IMR-90 (cell line): ENCODE measurements around the gene DDX54. TPM values are rescaled to one million over a fixed set of nuclear protein-coding genes. Genes with fewer than 3 reads are reported as not detected.

ENCODE experiments used
- ATAC-seq: fragments of 200-7000 bp; cut with Tn5 transposase; 2 replicates; pipeline ENCODE4 v1.9.1; 2020; ENCODE audit warnings: low read depth, mild to moderate bottlenecking, moderate library complexity
- BruUV-seq: library from RNA; stranded (reverse); fragments of 400-500 nt; replicated peaks from 2 replicates; lab custom pipeline; 2021; lab: Mats Ljungman, UMichigan
- CTCF ChIA-PET: fragments of 300-600 bp; formaldehyde crosslinking; extraction: SDS; loops from one replicate; lab custom pipeline; 2021; ENCODE audit warnings: antibody characterized with exemption; lab: Yijun Ruan, JAX
- POLR2A ChIA-PET: fragments of 300-600 bp; sonication (Branson Sonifier 250); formaldehyde crosslinking; loops from one replicate; lab custom pipeline; 2022; ENCODE audit warnings: antibody characterized with exemption; ENCODE audit not compliant: unreplicated experiment; lab: Charles Lee
- DNase-seq: peaks from one replicate; pipeline ENCODE4 v3.0.0; 2013
- H2AFZ ChIP-seq: replicated peaks from 2 replicates; pipeline ENCODE3; 2013; ENCODE audit warnings: low read length, mild to moderate bottlenecking; ENCODE audit not compliant: poor library complexity
- H2AK5ac ChIP-seq: 2 replicates; pipeline ENCODE4 v1.6.1; 2013; ENCODE audit warnings: low read depth, low read length, inconsistent platforms
- H2AK9ac ChIP-seq: replicated peaks from 2 replicates; pipeline ENCODE3; 2013; ENCODE audit warnings: mild to moderate bottlenecking, low read depth, low read length, moderate library complexity; ENCODE audit not compliant: poor library complexity
- H2BK120ac ChIP-seq: 2 replicates; pipeline ENCODE4 v1.6.1; 2013; ENCODE audit warnings: low read depth, low read length, inconsistent platforms
- H2BK15ac ChIP-seq: 3 replicates; pipeline ENCODE4 v1.6.1; 2013; ENCODE audit warnings: low read depth, low read length, inconsistent platforms
- H2BK20ac ChIP-seq: 2 replicates; pipeline ENCODE4 v1.6.1; 2013; ENCODE audit warnings: low read depth, mild to moderate bottlenecking, inconsistent platforms, low read length, moderate library complexity
- H2BK5ac ChIP-seq: 2 replicates; pipeline ENCODE4 v1.6.1; 2013; ENCODE audit warnings: mild to moderate bottlenecking, low read depth, low read length, inconsistent platforms; ENCODE audit not compliant: poor library complexity, severe bottlenecking
- H3K14ac ChIP-seq: replicated peaks from 2 replicates; pipeline ENCODE4 v1.6.1; 2013; ENCODE audit warnings: low read depth, low read length, inconsistent platforms
- H3K18ac ChIP-seq: 2 replicates; pipeline ENCODE4 v1.6.1; 2013; ENCODE audit warnings: low read depth, low read length, control low read depth
- H3K23ac ChIP-seq: 2 replicates; pipeline ENCODE4 v1.6.1; 2013; ENCODE audit warnings: low read depth, low read length, inconsistent platforms
- H3K27ac ChIP-seq: 2 replicates; pipeline ENCODE4 v1.5.1; 2013; ENCODE audit warnings: mild to moderate bottlenecking, control low read depth, low read length; ENCODE audit not compliant: insufficient read depth
- H3K27me3 ChIP-seq: 2 replicates; pipeline ENCODE4 v1.6.1; 2013; ENCODE audit warnings: low read length; ENCODE audit not compliant: control insufficient read depth, insufficient read depth
- H3K36me3 ChIP-seq: 2 replicates; pipeline ENCODE4 v1.6.1; 2013; ENCODE audit warnings: low read length, mixed read lengths; ENCODE audit not compliant: control insufficient read depth, insufficient read depth
- H3K4ac ChIP-seq: 2 replicates; pipeline ENCODE4 v1.6.1; 2013; ENCODE audit warnings: low read depth, low read length, inconsistent platforms
- H3K4me1 ChIP-seq: 2 replicates; pipeline ENCODE4 v1.6.1; 2013; ENCODE audit warnings: low read length, mixed read lengths; ENCODE audit not compliant: control insufficient read depth, insufficient read depth
- H3K4me2 ChIP-seq: 2 replicates; pipeline ENCODE4 v1.6.1; 2013; ENCODE audit warnings: low read depth, mild to moderate bottlenecking, control low read depth, low read length, moderate library complexity
- H3K4me3 ChIP-seq: 2 replicates; pipeline ENCODE4 v1.5.1; 2013; ENCODE audit warnings: low read depth, mild to moderate bottlenecking, control low read depth, low read length, moderate library complexity; ENCODE audit not compliant: insufficient read depth
- H3K56ac ChIP-seq: 2 replicates; pipeline ENCODE4 v1.6.1; 2013; ENCODE audit warnings: low read length, inconsistent platforms; ENCODE audit not compliant: insufficient read depth; ENCODE audit errors: extremely low read depth
- H3K79me1 ChIP-seq, 2 experiments: 2 replicates each; pipeline ENCODE4 v1.6.1; 2013; ENCODE audit warnings: low read length in 2 of 2, inconsistent platforms in 1 of 2, low read depth in 1 of 2
- H3K9ac ChIP-seq: 2 replicates; pipeline ENCODE4 v1.6.1; 2013; ENCODE audit warnings: low read depth, low read length, control low read depth
- H3K9me1 ChIP-seq: 2 replicates; pipeline ENCODE4 v1.6.1; 2013; ENCODE audit warnings: low read length, inconsistent platforms; ENCODE audit not compliant: insufficient read depth
- H3K9me3 ChIP-seq: 2 replicates; pipeline ENCODE4 v1.6.1; 2013; ENCODE audit warnings: low read length; ENCODE audit not compliant: control insufficient read depth, insufficient read depth
- H4K20me1 ChIP-seq: 2 replicates; pipeline ENCODE4 v1.6.1; 2013; ENCODE audit warnings: low read length, inconsistent platforms; ENCODE audit not compliant: insufficient read depth
- H4K5ac ChIP-seq: 2 replicates; pipeline ENCODE4 v1.6.1; 2013; ENCODE audit warnings: mild to moderate bottlenecking, low read depth, low read length, control low read depth
- H4K8ac ChIP-seq, 2 experiments: 2 replicates each; pipeline ENCODE4 v1.6.1; 2013; ENCODE audit warnings: low read depth in 2 of 2, low read length in 2 of 2, control low read depth in 1 of 2, inconsistent platforms in 1 of 2
- H4K91ac ChIP-seq: 2 replicates; pipeline ENCODE4 v1.6.1; 2013; ENCODE audit warnings: low read depth, low read length, inconsistent platforms; ENCODE audit not compliant: insufficient read depth
- CHD1 ChIP-seq: IDR thresholded peaks from 2 replicates; pipeline ENCODE4 v1.6.1; 2012; ENCODE audit warnings: low read depth, low read length, improper control_type of control experiment
- WGBS, 2 experiments: methylation state at CpG; one replicate each; pipeline versions ENCODE4 v1.1.5 to v1.1.7; 2013; ENCODE audit warnings: missing lambda C conversion rate in 2 of 2; ENCODE audit not compliant: insufficient read length in 1 of 2; ENCODE audit errors: extremely low coverage in 2 of 2; 5-methylcytosine and 5-hydroxymethylcytosine counted together
- dilution Hi-C: fragments of 300-500 bp; cut with HindIII; formaldehyde crosslinking; loops from one replicate; pipeline ENCODE4 v1.14.3; 2018; ENCODE audit warnings: low sequenced_read_pairs; ENCODE audit not compliant: unreplicated experiment
- in situ Hi-C: fragments of 300-500 bp; cut with MboI; formaldehyde crosslinking; loops from 3 replicates; pipeline ENCODE4 v1.14.3; 2019; ENCODE audit warnings: low sequenced_read_pairs, inconsistent platforms, mixed read lengths
- intact Hi-C: fragments of 100-400 bp; cut with micrococcal nuclease; formaldehyde crosslinking; loops from 2 replicates; pipeline ENCODE4 v1.10.0; 2022
- polyA plus RNA-seq, 3 experiments: library from polyadenylated mRNA; depleted of rRNA; stranded (reverse); fragments of >200 nt; gene quantifications; 2 replicates each; pipeline ENCODE4 v1.2.3, GENCODE V29; 2012; ENCODE audit warnings: low replicate concordance in 1 of 3
- total RNA-seq: library from RNA; depleted of rRNA; stranded (reverse); fragments of >200 nt; gene quantifications from 2 replicates; pipeline ENCODE4 v1.2.3, GENCODE V29; 2012

DDX54 gene
- total and polyA plus RNA-seq, 2 of the 4 experiments (the other 2 are of a cell fraction) = 23.8 to 47.5 TPM

DNA sequence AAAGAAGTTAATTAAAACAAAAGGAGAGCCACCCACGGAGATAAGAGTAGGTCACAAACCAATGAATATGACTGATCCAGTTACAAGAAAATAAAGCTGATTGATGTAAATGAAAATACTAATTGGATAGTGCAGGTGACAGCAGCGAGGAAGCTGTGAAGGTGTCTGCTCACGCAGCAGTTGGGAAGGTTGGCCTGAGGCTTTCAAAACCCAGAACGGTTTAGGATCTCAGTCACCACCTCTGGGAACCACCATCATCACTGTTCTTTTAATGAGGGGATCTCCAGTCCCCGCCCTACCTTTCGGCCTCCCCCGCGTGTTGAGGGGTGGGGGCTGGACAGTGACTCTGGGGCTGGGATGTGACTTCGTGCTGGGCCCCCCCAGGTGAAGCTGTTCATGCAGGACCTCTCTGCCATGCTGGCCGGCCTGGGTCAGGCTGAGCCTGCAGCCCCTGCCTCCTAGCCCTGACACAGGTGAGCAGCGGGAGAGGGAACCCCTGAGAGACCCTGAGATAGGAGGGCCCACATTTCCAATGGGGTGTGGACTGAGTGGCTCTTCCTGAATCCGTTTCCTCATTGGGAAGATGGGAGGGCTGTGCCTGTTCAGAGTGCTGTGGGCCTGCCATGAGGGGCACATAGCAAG is 27.9 kb downstream of the DDX54 start:
- H2AK5ac ChIP-seq = no peak overlapping the region
- dilution Hi-C loops = no loop called here
- ATAC-seq (no peak), DNase-seq (no peak)
- CTCF ChIA-PET = no interaction called here
- no peak for TF ChIP-seq CHD1
- no peak overlapping the region for H4K5ac ChIP-seq
- H3K9me1 ChIP-seq = peaks cover 1% of the 10 kb centered on the region; the same call in 1 of the 2 replicates
- no peaks in the 10 kb centered on the region for H3K9me3 ChIP-seq
- H2BK5ac ChIP-seq = no peak overlapping the region
- in situ Hi-C loops = no loop called here
- no peak overlapping the region for H3K18ac ChIP-seq
- H3K27ac ChIP-seq = no peak overlapping the region
- H2AK9ac ChIP-seq = no peak overlapping the region
- POLR2A ChIA-PET = no interaction called here
- WGBS, 2 experiments = 100% methylated on average over 1 of the region's 12 CpGs; no CpG with 5 or more reads in 1 of the 2 experiments
- no peak overlapping the region for H2BK15ac ChIP-seq
- H3K27me3 ChIP-seq = peaks cover 26% of the 10 kb centered on the region
- no peak overlapping the region for H3K4me2 ChIP-seq
- H4K8ac ChIP-seq = no peak overlapping the region
- no peak overlapping the region for H3K23ac ChIP-seq
- H3K9ac ChIP-seq = no peak overlapping the region
- H4K91ac ChIP-seq = no peak overlapping the region
- H2BK120ac ChIP-seq = no peak overlapping the region
- H3K14ac ChIP-seq = no peak overlapping the region
- H3K4ac ChIP-seq = no peak overlapping the region
- no peak overlapping the region for H3K56ac ChIP-seq
- peaks cover 27% of the 10 kb centered on the region for H3K36me3 ChIP-seq
- H3K4me1 ChIP-seq = peaks cover 5% of the 10 kb centered on the region; the same call in 1 of the 2 replicates
- no peaks in the 10 kb centered on the region for H3K79me1 ChIP-seq
- H2AFZ ChIP-seq = no peak overlapping the region
- no TSS peak for BruUV-seq
- H4K20me1 ChIP-seq = peaks cover 3% of the 10 kb centered on the region; the same call in 1 of the 2 replicates
- H2BK20ac ChIP-seq = no peak overlapping the region
- intact Hi-C loops = no loop called here
- no peak overlapping the region for H3K4me3 ChIP-seq
